ENCODE data around the gene BAHCC1. TPM values are rescaled to one million over a fixed set of nuclear protein-coding genes. Genes with fewer than 3 reads are reported as not detected.

BAHCC1 gene
- total RNA-seq, 1 experiment from 2014 or later, result 29.8 TPM

GRCh38 chr17:81404558-81405165 lies 9.4 kb downstream of the BAHCC1 start:
- Mint-ChIP-seq H3K4me3 (no peak overlapping the region), H3K9me3 (no peaks in the 10 kb centered on the region), H3K36me3 (no peaks in the 10 kb centered on the region), H3K4me1 (peaks cover 65% of the 10 kb centered on the region), H3K27me3 (ENCODE audit: low read depth) (peaks cover 82% of the 10 kb centered on the region), H3K27ac (no peak overlapping the region)
- POLR2A ChIA-PET, result interaction anchor here (0.6 to 0.7 kb wide), 2 partner anchors 113 to 226 kb away, joined by 3 to 5 read pairs; no protein-coding TSS in a partner anchor
- DNase-seq (ENCODE audit: low spot score) (no peak), ATAC-seq (no peak)
- no peak for TF ChIP-seq SMAD3 (CRISPR knock-in tag; IDR thresholded peaks at IDR 0.05; ENCODE audit: borderline replicate concordance)
- CTCF ChIA-PET, result interaction anchor here (0.9 to 2.3 kb wide), 7 partner anchors 10 to 113 kb away, joined by 3 to 10 read pairs (median 5); partner anchors contain the start of gene BAHCC1

GRCh38 chr17:81405411-81405872 lies 10.2 kb downstream of the BAHCC1 start:
- ATAC-seq (no peak), DNase-seq (ENCODE audit: low spot score) (no peak)
- H3K27ac Mint-ChIP-seq, result no peak overlapping the region
- no peaks in the 10 kb centered on the region for H3K9me3 Mint-ChIP-seq
- no peaks in the 10 kb centered on the region for H3K36me3 Mint-ChIP-seq
- H3K4me3 Mint-ChIP-seq, result no peak overlapping the region
- POLR2A ChIA-PET, result interaction anchor here (0.7 kb wide), 1 partner anchor 226 kb away, joined by 5 read pairs; no protein-coding TSS in a partner anchor
- TF ChIP-seq ATF1 (CRISPR knock-in tag; IDR thresholded peaks at IDR 0.05), result no peak
- TF ChIP-seq USF2 (CRISPR knock-in tag; IDR thresholded peaks at IDR 0.05), result no peak
- no peak for TF ChIP-seq MXD4 (CRISPR knock-in tag; IDR thresholded peaks at IDR 0.05; ENCODE audit: borderline replicate concordance)
- TF ChIP-seq NR3C1 (CRISPR knock-in tag; conservative IDR thresholded peaks at IDR 0.05; ENCODE audit: low read depth), result no peak
- peaks cover 74% of the 10 kb centered on the region for H3K27me3 Mint-ChIP-seq (ENCODE audit: low read depth)
- CTCF ChIA-PET, result interaction anchor here (0.9 to 2.3 kb wide), 5 partner anchors 10 to 114 kb away, joined by 4 to 10 read pairs (median 6); partner anchors contain the start of gene BAHCC1
- H3K4me1 Mint-ChIP-seq, result peaks cover 62% of the 10 kb centered on the region

- no peak overlapping the region for H3K4me3 Mint-ChIP-seq
- ATAC-seq (no peak), DNase-seq (ENCODE audit: low spot score) (no peak)
- H3K27me3 Mint-ChIP-seq (ENCODE audit: low read depth), result peaks cover 65% of the 10 kb centered on the region
- peaks cover 53% of the 10 kb centered on the region for H3K4me1 Mint-ChIP-seq
- TF ChIP-seq TP53 (CRISPR knock-in tag; IDR thresholded peaks at IDR 0.05), result no peak
- CTCF ChIA-PET, result interaction anchor here (0.9 to 2.3 kb wide), 4 partner anchors 24 to 78 kb away, joined by 4 to 10 read pairs (median 5); no protein-coding TSS in a partner anchor
- POLR2A ChIA-PET, result no interaction called here
- H3K27ac Mint-ChIP-seq, result no peak overlapping the region
- H3K9me3 Mint-ChIP-seq, result no peaks in the 10 kb centered on the region
- no peaks in the 10 kb centered on the region for H3K36me3 Mint-ChIP-seq
These were observed 11.1 kb downstream of the BAHCC1 start for GRCh38 chr17:81406117-81406953.

GRCh38 chr17:81408049-81408448 lies 12.8 kb downstream of the BAHCC1 start:
- Mint-ChIP-seq H3K36me3 (no peaks in the 10 kb centered on the region), H3K4me1 (peaks cover 36% of the 10 kb centered on the region), H3K4me3 (no peak overlapping the region), H3K27me3 (ENCODE audit: low read depth) (peaks cover 48% of the 10 kb centered on the region), H3K27ac (no peak overlapping the region), H3K9me3 (no peaks in the 10 kb centered on the region)
- ChIA-PET POLR2A (no interaction called here), CTCF (interaction anchor here (0.5 to 2.8 kb wide), 4 partner anchors 13 to 315 kb away, joined by 3 to 13 read pairs (median 7); partner anchors contain the start of gene BAHCC1)
- DNase-seq (ENCODE audit: low spot score) (no peak), ATAC-seq (no peak)
- no peak for TF ChIP-seq ZNF263 (CRISPR knock-in tag; IDR thresholded peaks at IDR 0.05; ENCODE audit: low read depth)
- TF ChIP-seq NR2C2 (CRISPR knock-in tag; IDR thresholded peaks at IDR 0.05), result no peak
- TF ChIP-seq PREB (CRISPR knock-in tag; IDR thresholded peaks at IDR 0.05; ENCODE audit: borderline replicate concordance), result no peak
- TF ChIP-seq ZNF425 (CRISPR knock-in tag; conservative IDR thresholded peaks at IDR 0.05), result no peak
- no peak for TF ChIP-seq SMAD4 (CRISPR knock-in tag; IDR thresholded peaks at IDR 0.05)
- no peak for TF ChIP-seq MYBL2 (CRISPR knock-in tag; IDR thresholded peaks at IDR 0.05)
- no peak for TF ChIP-seq GTF2I (CRISPR knock-in tag; conservative IDR thresholded peaks at IDR 0.05)
- TF ChIP-seq ZSCAN18 (CRISPR knock-in tag; IDR thresholded peaks at IDR 0.05), result no peak
- TF ChIP-seq TCF7 (CRISPR knock-in tag; IDR thresholded peaks at IDR 0.05; ENCODE audit: low read depth), result no peak
- no peak for TF ChIP-seq ZNF416 (CRISPR knock-in tag; IDR thresholded peaks at IDR 0.05)
- TF ChIP-seq IRF1 (CRISPR knock-in tag; IDR thresholded peaks at IDR 0.05), result no peak
- no peak for TF ChIP-seq ZMAT4 (CRISPR knock-in tag; IDR thresholded peaks at IDR 0.05)
